Fibroblast of lung (primary cell): ENCODE results near the gene FAM81B.

Experiments
- EZH2 ChIP-seq: IDR thresholded peaks from 2 replicates; pipeline ENCODE4 v1.5.1; 2012; ENCODE audit warnings: low read length, control low read depth, mild to moderate bottlenecking; ENCODE audit errors: missing control alignments
- TF ChIP-seq, protein P1 (sequence below), 2 donors: IDR thresholded peaks in 1 of 2; conservative IDR thresholded peaks in 1 of 2; 1 replicate in 1 of 2; 2 replicates in 1 of 2; pipeline ENCODE4 v1.5.1; 2011 to 2012; ENCODE audit warnings: low read length in 2 of 2, control low read depth in 1 of 2, inconsistent platforms in 1 of 2, low read depth in 1 of 2, mild to moderate bottlenecking in 1 of 2

DNA sequence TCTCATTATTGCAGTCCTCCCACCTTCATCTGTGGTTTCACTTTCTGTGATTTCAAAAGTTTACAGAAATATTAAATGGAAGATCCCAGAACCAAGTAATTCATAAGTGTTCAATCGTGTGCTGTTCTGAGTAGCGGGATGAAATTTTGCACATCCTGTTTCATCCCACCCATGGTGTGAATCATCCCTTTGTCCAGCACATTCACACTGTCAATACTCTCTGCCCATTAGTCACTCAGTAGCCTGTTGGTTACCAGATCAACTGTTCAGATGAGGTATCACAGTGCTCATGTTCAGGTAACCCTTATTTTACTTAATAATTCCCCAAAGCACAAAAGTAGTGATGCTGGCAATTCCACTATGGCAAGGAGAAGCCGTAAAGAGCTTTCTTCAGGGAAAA, 26.8 kb downstream of the FAM81B start:
- no peak for TF ChIP-seq EZH2
- TF ChIP-seq, protein P1, sequence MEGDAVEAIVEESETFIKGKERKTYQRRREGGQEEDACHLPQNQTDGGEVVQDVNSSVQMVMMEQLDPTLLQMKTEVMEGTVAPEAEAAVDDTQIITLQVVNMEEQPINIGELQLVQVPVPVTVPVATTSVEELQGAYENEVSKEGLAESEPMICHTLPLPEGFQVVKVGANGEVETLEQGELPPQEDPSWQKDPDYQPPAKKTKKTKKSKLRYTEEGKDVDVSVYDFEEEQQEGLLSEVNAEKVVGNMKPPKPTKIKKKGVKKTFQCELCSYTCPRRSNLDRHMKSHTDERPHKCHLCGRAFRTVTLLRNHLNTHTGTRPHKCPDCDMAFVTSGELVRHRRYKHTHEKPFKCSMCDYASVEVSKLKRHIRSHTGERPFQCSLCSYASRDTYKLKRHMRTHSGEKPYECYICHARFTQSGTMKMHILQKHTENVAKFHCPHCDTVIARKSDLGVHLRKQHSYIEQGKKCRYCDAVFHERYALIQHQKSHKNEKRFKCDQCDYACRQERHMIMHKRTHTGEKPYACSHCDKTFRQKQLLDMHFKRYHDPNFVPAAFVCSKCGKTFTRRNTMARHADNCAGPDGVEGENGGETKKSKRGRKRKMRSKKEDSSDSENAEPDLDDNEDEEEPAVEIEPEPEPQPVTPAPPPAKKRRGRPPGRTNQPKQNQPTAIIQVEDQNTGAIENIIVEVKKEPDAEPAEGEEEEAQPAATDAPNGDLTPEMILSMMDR (conservative IDR thresholded peaks at IDR 0.05 in 1 of 2, IDR thresholded peaks at IDR 0.05 in 1 of 2; ENCODE audit: low read depth in 1 of 2, low read length in 2 of 2): no peak
